HepG2 (cell line): ENCODE results near the gene TNS1. TPM values are rescaled to one million over a fixed set of nuclear protein-coding genes. Genes with fewer than 3 reads are reported as not detected.
A peak's percentile ranks its signal among the peaks of the same experiment; 100 is the strongest.

Source experiments
- ADNP ChIP-seq: sonication (generic); formaldehyde crosslinking; IDR thresholded peaks from 2 replicates; pipeline ENCODE4 v1.4.0; 2020; ENCODE audit warnings: missing genetic modification reagents
- ASH2L ChIP-seq: fragments of 300-600, 200-600 bp; sonication (generic); IDR thresholded peaks from 2 replicates; pipeline ENCODE4 v1.7.0; 2017; ENCODE audit warnings: low read depth, mild to moderate bottlenecking, moderate library complexity, mixed read lengths, low read length; ENCODE audit not compliant: insufficient read length
- ATF1 ChIP-seq: IDR thresholded peaks from 2 replicates; pipeline ENCODE4 v1.6.1; 2016; ENCODE audit warnings: mild to moderate bottlenecking, control low read depth
- ELF4 ChIP-seq: sonication (generic); formaldehyde crosslinking; IDR thresholded peaks from 2 replicates; pipeline ENCODE4 v1.5.0; 2020; ENCODE audit warnings: missing genetic modification reagents, mild to moderate bottlenecking, moderate library complexity, borderline replicate concordance
- GLI4 ChIP-seq: sonication (generic); formaldehyde crosslinking; IDR thresholded peaks from 2 replicates; pipeline ENCODE4 v1.5.1; 2020; ENCODE audit warnings: missing genetic modification reagents, mild to moderate bottlenecking, moderate library complexity, borderline replicate concordance
- GMEB1 ChIP-seq: sonication (generic); formaldehyde crosslinking; IDR thresholded peaks from 2 replicates; pipeline ENCODE4 v1.5.1; 2020; ENCODE audit warnings: missing genetic modification reagents, mild to moderate bottlenecking, borderline replicate concordance
- MEIS1 ChIP-seq: sonication (generic); formaldehyde crosslinking; IDR thresholded peaks from 2 replicates; pipeline ENCODE4 v1.9.0; 2021; ENCODE audit warnings: mild to moderate bottlenecking, missing genetic modification reagents, moderate library complexity, borderline replicate concordance
- MTERF4 ChIP-seq: sonication (generic); formaldehyde crosslinking; IDR thresholded peaks from 2 replicates; pipeline ENCODE4 v1.8.0; 2023; ENCODE audit warnings: mild to moderate bottlenecking, missing genetic modification reagents
- MYC ChIP-seq: sonication (generic); formaldehyde crosslinking; IDR thresholded peaks from 2 replicates; pipeline ENCODE4 v1.9.0; 2021; ENCODE audit warnings: missing genetic modification reagents, borderline replicate concordance
- NR2F1 ChIP-seq, 2 experiments: fragments of 450-650 bp in 1 of 2; formaldehyde crosslinking in 1 of 2; IDR thresholded peaks; 2 replicates each; pipeline versions ENCODE4 v1.5.0 to v1.6.1; 2016 to 2020; ENCODE audit warnings: mild to moderate bottlenecking in 1 of 2, missing compliant biosample characterization in 1 of 2, missing genetic modification reagents in 1 of 2, moderate library complexity in 1 of 2
- NR2F2 ChIP-seq: IDR thresholded peaks from 2 replicates; pipeline ENCODE4 v1.6.1; 2012; ENCODE audit warnings: low read depth, inconsistent platforms, borderline replicate concordance
- ONECUT2 ChIP-seq: sonication (generic); formaldehyde crosslinking; IDR thresholded peaks from 2 replicates; pipeline ENCODE4 v1.4.0; 2020; ENCODE audit warnings: missing genetic modification reagents
- PAWR ChIP-seq: sonication (generic); formaldehyde crosslinking; IDR thresholded peaks from 2 replicates; pipeline ENCODE4 v1.4.0; 2020; ENCODE audit warnings: missing genetic modification reagents, mild to moderate bottlenecking, borderline replicate concordance
- PHF20 ChIP-seq: sonication (generic); formaldehyde crosslinking; IDR thresholded peaks from 2 replicates; pipeline ENCODE4 v1.5.0; 2020; ENCODE audit warnings: mild to moderate bottlenecking, missing genetic modification reagents
- POLR2AphosphoS5 ChIP-seq: IDR thresholded peaks from 2 replicates; pipeline ENCODE4 v1.6.1; 2012; ENCODE audit warnings: low read depth, low read length
- POLR2G ChIP-seq: fragments of 200-400 bp; formaldehyde crosslinking; IDR thresholded peaks from 2 replicates; pipeline ENCODE4 v1.6.1; 2018; ENCODE audit warnings: mild to moderate bottlenecking, low read depth, low read length, moderate library complexity
- TFAP4 ChIP-seq: sonication (generic); IDR thresholded peaks from 2 replicates; pipeline ENCODE4 v1.6.1; 2016; ENCODE audit warnings: low read depth, borderline replicate concordance
- ZBTB49 ChIP-seq: sonication (generic); formaldehyde crosslinking; IDR thresholded peaks from 2 replicates; pipeline ENCODE4 v1.4.0; 2020; ENCODE audit warnings: missing genetic modification reagents, borderline replicate concordance
- ZFP62 ChIP-seq: sonication (generic); formaldehyde crosslinking; IDR thresholded peaks from 2 replicates; pipeline ENCODE4 v1.4.0; 2020; ENCODE audit warnings: missing genetic modification reagents
- ZIK1 ChIP-seq: sonication (generic); formaldehyde crosslinking; IDR thresholded peaks from 2 replicates; pipeline ENCODE4 v1.5.0; 2020; ENCODE audit warnings: mild to moderate bottlenecking, low read depth, missing genetic modification reagents, borderline replicate concordance
- ZNF382 ChIP-seq: sonication (generic); formaldehyde crosslinking; IDR thresholded peaks from 2 replicates; pipeline ENCODE4 v1.5.0; 2020; ENCODE audit warnings: missing genetic modification reagents, mild to moderate bottlenecking, borderline replicate concordance
- ZNF510 ChIP-seq: sonication (generic); formaldehyde crosslinking; IDR thresholded peaks from 2 replicates; pipeline ENCODE4 v1.4.0; 2020; ENCODE audit warnings: low read depth, mild to moderate bottlenecking, missing genetic modification reagents
- ZNF557 ChIP-seq: sonication (generic); formaldehyde crosslinking; IDR thresholded peaks from 2 replicates; pipeline ENCODE4 v1.4.0; 2020; ENCODE audit warnings: missing genetic modification reagents
- ZNF569 ChIP-seq: sonication (generic); formaldehyde crosslinking; IDR thresholded peaks from 2 replicates; pipeline ENCODE4 v1.5.0; 2020; ENCODE audit warnings: mild to moderate bottlenecking, missing genetic modification reagents, moderate library complexity, borderline replicate concordance
- ZNF678 ChIP-seq: sonication (generic); formaldehyde crosslinking; IDR thresholded peaks from 2 replicates; pipeline ENCODE4 v1.4.0; 2020; ENCODE audit warnings: mild to moderate bottlenecking, missing genetic modification reagents
- polyA plus RNA-seq, 8 experiments: library from polyadenylated mRNA; depleted of rRNA in 3 of 8; stranded (reverse) in 7 of 8; unstranded in 1 of 8; fragments of >200 nt; fragmentation: Illumina TruSeq in 4 of 8; extraction: Trizol in 4 of 8; gene quantifications; 2 replicates each; pipeline versions ENCODE4 v1.2.1 to v1.2.3, GENCODE V29; 2011 to 2016; ENCODE audit warnings: low read depth in 4 of 8, missing spikeins in 1 of 8, mixed read lengths in 1 of 8; ENCODE audit not compliant: insufficient read depth in 1 of 8
- total RNA-seq, 5 experiments: library from RNA; depleted of rRNA; stranded (reverse); fragments of >200 nt; fragmentation: Illumina TruSeq; extraction: Trizol; gene quantifications; 2 replicates each; pipeline ENCODE4 v1.2.3, GENCODE V29; 2016; ENCODE audit warnings: low read depth in 1 of 5

Gene TNS1
- total and polyA plus RNA-seq, 2 of the 13 experiments (the other 11 are each of a cell fraction or from before 2014, with no cell fraction given): 1.9 to 118 TPM

GRCh38 chr2:217800433-217801114 is 202.2 kb downstream of the TNS1 start (continued):
- no peak for TF ChIP-seq ZBTB49 (CRISPR knock-in tag)
- TF ChIP-seq ADNP (CRISPR knock-in tag): no peak
- TF ChIP-seq ELF4: no peak
- no peak for TF ChIP-seq NR2F2
- no peak for TF ChIP-seq ZNF382
- no peak for TF ChIP-seq ZIK1 (CRISPR knock-in tag)
- no peak for TF ChIP-seq TFAP4
- TF ChIP-seq PAWR (CRISPR knock-in tag): no peak
- TF ChIP-seq ZFP62 (CRISPR knock-in tag): no peak
- no peak for TF ChIP-seq ZNF678 (CRISPR knock-in tag)
- no peak for TF ChIP-seq MEIS1
- TF ChIP-seq ATF1: no peak
- peak; percentile 33; the same call in 1 of the 2 replicates for TF ChIP-seq POLR2AphosphoS5
- TF ChIP-seq ZNF510: no peak
- TF ChIP-seq ZNF557 (CRISPR knock-in tag): no peak
- TF ChIP-seq MYC (CRISPR knock-in tag): no peak
- 0 out of 2 replicates have a peak, but pooled peaks have one; percentile 16 for TF ChIP-seq MTERF4 (CRISPR knock-in tag)
- no peak for TF ChIP-seq ASH2L
- no peak for TF ChIP-seq ONECUT2 (CRISPR knock-in tag)
- no peak for TF ChIP-seq GLI4 (CRISPR knock-in tag)
- TF ChIP-seq PHF20: no peak
- TF ChIP-seq NR2F1 (CRISPR knock-in tag; IDR thresholded peaks at IDR 0.05): no peak
- no peak for TF ChIP-seq POLR2G
- TF ChIP-seq ZNF569 (CRISPR knock-in tag): no peak
- no peak for TF ChIP-seq GMEB1 (CRISPR knock-in tag)
